ENCODE data around the gene ACAP2. TPM values are rescaled to one million over a fixed set of nuclear protein-coding genes. Genes with fewer than 3 reads are reported as not detected.
A peak's percentile ranks its signal among the peaks of the same experiment; 100 is the strongest.

ACAP2 gene
- polyA plus RNA-seq, 1 experiment: 50.2 TPM

DNA sequence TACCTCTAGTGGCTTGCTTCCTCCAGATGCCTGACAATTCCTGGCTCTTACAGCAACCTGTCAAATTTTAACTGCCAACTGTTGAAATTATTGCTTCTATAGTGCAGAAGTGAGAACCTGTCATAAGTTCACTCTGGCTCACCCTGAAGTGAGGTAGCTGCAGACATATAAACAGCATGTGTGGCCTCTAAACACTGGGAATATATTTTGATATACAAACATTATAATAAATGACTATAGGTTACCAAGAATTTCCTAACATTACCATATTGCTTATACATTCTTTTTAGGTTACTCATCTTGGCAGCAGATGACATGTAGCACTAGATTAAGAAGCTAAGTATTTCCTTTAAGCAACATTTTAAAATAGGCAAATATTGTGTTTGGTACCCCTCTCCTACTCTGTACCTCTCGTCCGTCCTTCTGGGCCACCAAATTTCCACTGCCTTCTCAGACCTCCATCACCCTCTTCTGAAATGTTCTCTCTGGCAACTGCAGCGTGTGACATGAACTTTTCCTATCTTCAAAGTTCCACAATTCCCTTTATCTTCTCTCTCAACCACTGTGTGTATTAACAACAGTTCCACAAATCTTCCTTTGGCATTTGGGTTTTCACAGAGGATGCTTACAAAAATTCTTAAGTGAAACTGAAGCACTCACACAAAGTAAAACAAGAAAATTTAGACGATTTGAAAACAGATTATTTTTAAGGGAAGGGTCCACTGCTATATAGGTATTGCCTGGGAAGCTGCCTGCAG lies 156.5 kb downstream of the ACAP2 start:
- CTCF ChIA-PET: interaction anchor here (1.1 to 6.6 kb wide), 3 partner anchors 15 to 604 kb away, joined by 5 to 48 read pairs (median 5); partner anchors contain the start of gene XXYLT1
- DNase-seq (ENCODE audit: low read depth, low spot score): peak; percentile 62
- H3K4me3 ChIP-seq (ENCODE audit: low read depth, low read length): no peak overlapping the region
- no peaks in the 10 kb centered on the region for H3K9me3 ChIP-seq (ENCODE audit: control insufficient read depth, insufficient read depth, low read length)
- POLR2A ChIA-PET: interaction anchor here (0.6 to 1.6 kb wide), 4 partner anchors 15 to 161 kb away, joined by 3 to 6 read pairs (median 4); partner anchors contain the start of gene XXYLT1
- H3K27ac ChIP-seq (ENCODE audit: low read depth, low read length): no peak overlapping the region
- TF ChIP-seq, protein P1, sequence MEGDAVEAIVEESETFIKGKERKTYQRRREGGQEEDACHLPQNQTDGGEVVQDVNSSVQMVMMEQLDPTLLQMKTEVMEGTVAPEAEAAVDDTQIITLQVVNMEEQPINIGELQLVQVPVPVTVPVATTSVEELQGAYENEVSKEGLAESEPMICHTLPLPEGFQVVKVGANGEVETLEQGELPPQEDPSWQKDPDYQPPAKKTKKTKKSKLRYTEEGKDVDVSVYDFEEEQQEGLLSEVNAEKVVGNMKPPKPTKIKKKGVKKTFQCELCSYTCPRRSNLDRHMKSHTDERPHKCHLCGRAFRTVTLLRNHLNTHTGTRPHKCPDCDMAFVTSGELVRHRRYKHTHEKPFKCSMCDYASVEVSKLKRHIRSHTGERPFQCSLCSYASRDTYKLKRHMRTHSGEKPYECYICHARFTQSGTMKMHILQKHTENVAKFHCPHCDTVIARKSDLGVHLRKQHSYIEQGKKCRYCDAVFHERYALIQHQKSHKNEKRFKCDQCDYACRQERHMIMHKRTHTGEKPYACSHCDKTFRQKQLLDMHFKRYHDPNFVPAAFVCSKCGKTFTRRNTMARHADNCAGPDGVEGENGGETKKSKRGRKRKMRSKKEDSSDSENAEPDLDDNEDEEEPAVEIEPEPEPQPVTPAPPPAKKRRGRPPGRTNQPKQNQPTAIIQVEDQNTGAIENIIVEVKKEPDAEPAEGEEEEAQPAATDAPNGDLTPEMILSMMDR (IDR thresholded peaks at IDR 0.05; ENCODE audit: low read depth, low read length): no peak
- H3K27me3 ChIP-seq (ENCODE audit: control insufficient read depth, insufficient read depth, low read length): no peaks in the 10 kb centered on the region

GRCh38 chr3:195285372-195285771 lies 157.4 kb downstream of the ACAP2 start:
- no peak overlapping the region for H3K27ac ChIP-seq (ENCODE audit: low read depth, low read length)
- POLR2A ChIA-PET: no interaction called here
- CTCF ChIA-PET: interaction anchor here (6.6 kb wide), 1 partner anchor 15 kb away, joined by 48 read pairs; the partner anchor contains the start of gene XXYLT1

DNA sequence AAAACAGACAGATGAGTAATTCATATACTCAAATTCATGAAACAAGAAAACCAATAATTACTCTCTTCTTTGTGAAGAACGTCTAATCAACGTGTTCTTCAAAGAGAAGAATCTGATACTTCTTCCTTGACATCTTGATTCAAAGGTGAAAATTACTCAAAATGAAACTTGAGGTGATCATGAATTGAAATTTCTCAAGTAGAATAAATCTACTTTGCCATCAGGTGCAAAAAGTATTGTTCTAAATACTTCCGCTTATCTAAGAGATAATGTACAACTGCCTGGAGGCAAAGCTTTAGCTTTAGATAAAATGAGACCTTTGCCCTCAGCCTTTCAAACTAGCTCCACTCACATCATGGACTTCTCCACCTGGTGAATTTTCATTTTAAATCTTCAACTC lies 158.0 kb downstream of the ACAP2 start:
- Histone ChIP-seq H3K27me3 (ENCODE audit: control insufficient read depth, insufficient read depth, low read length) (no peaks in the 10 kb centered on the region), H3K27ac (ENCODE audit: low read depth, low read length) (no peak overlapping the region), H3K4me3 (ENCODE audit: low read depth, low read length) (no peak overlapping the region), H3K9me3 (ENCODE audit: control insufficient read depth, insufficient read depth, low read length) (no peaks in the 10 kb centered on the region)
- TF ChIP-seq, protein P1 (IDR thresholded peaks at IDR 0.05; ENCODE audit: low read depth, low read length): no peak
- ChIA-PET POLR2A (interaction anchor here (1.1 kb wide), 1 partner anchor 13 kb away, joined by 3 read pairs; the partner anchor contains the start of gene XXYLT1), CTCF (interaction anchor here (6.6 kb wide), 1 partner anchor 14 kb away, joined by 48 read pairs; the partner anchor contains the start of gene XXYLT1)
- no peak for DNase-seq (ENCODE audit: low read depth, low spot score)

More at GRCh38 chr3:195285372-195285771, 157.4 kb downstream of the ACAP2 start:
- DNase-seq (ENCODE audit: low read depth, low spot score): no peak
- Histone ChIP-seq H3K9me3 (ENCODE audit: control insufficient read depth, insufficient read depth, low read length) (no peaks in the 10 kb centered on the region), H3K4me3 (ENCODE audit: low read depth, low read length) (no peak overlapping the region), H3K27me3 (ENCODE audit: control insufficient read depth, insufficient read depth, low read length) (no peaks in the 10 kb centered on the region)
- TF ChIP-seq, protein P1 (IDR thresholded peaks at IDR 0.05; ENCODE audit: low read depth, low read length): no peak

DNA sequence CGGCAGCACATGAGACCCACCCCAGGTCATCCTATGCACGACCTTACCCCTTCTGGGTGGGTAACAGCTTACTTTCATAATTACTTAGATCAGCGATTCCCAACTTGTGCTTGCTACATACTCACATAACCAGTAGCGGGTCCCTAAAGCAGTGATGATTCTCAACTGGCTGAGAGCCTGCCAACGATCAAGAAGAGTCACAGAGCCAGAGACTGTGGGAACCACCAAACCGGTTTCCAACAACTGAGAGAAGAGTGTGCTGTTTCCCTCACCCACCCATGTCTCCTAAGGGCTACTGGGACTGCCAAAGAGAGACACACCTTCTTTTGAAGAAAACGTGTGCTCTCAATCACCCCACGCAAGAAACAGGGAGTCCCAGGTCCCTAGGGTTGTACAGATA lies 159.9 kb downstream of the ACAP2 start:
- DNase-seq (ENCODE audit: low read depth, low spot score): no peak
- TF ChIP-seq, protein P1 (IDR thresholded peaks at IDR 0.05; ENCODE audit: low read depth, low read length): no peak
- Histone ChIP-seq H3K27ac (ENCODE audit: low read depth, low read length) (no peak overlapping the region), H3K9me3 (ENCODE audit: control insufficient read depth, insufficient read depth, low read length) (no peaks in the 10 kb centered on the region), H3K4me3 (ENCODE audit: low read depth, low read length) (no peak overlapping the region), H3K27me3 (ENCODE audit: control insufficient read depth, insufficient read depth, low read length) (no peaks in the 10 kb centered on the region)
- CTCF ChIA-PET: interaction anchor here (1.9 to 6.6 kb wide), 2 partner anchors 12 to 239 kb away, joined by 7 to 48 read pairs; partner anchors contain the start of gene XXYLT1
- POLR2A ChIA-PET: no interaction called here

Data from AG04450 (cell line).